Activated CD4-positive, alpha-beta T cell treated with anti-CD3 and anti-CD28 coated beads, Interleukin-2, amount 50 U/mL, for 48 hours (primary cell): ENCODE results near the gene GALNT7.
A peak's percentile ranks its signal among the peaks of the same experiment; 100 is the strongest.
"Not testable (repeated sequence)": the region's sequence is repeated elsewhere in the genome, so short reads cannot be mapped to it uniquely, and the experiment has no call there.

Experiments used
- DNase-seq, 2 experiments: peaks; one replicate each; pipeline ENCODE4 v3.0.0-alpha.2; 2020

Gene GALNT7

GRCh38 chr4:173168396-173169177 lies at the start of gene GALNT7:
Gene GALNT7 (plus strand): TSS chr4:173168811. CDS start chr4:173168836, 25 bp downstream.
- DNase-seq: peak; percentile 68 to 74

GRCh38 chr4:173118819-173119218 lies 49.8 kb upstream of the GALNT7 start:
- DNase-seq: not testable (repeated sequence)

GRCh38 chr4:173119818-173120217 lies 48.8 kb upstream of the GALNT7 start:
- DNase-seq: no peak

- no peak for DNase-seq
Measured at GRCh38 chr4:173121076-173121561, 47.5 kb upstream of the GALNT7 start.

GRCh38 chr4:173124209-173124865 lies 44.3 kb upstream of the GALNT7 start:
- no peak for DNase-seq

- DNase-seq: no peak
Measured at GRCh38 chr4:173125216-173125812, 43.3 kb upstream of the GALNT7 start.

- no peak for DNase-seq
Measured at GRCh38 chr4:173128199-173128890, 40.3 kb upstream of the GALNT7 start.

GRCh38 chr4:173130687-173131086 lies 37.9 kb upstream of the GALNT7 start:
- no peak for DNase-seq

GRCh38 chr4:173134426-173134825 lies 34.2 kb upstream of the GALNT7 start:
- no peak for DNase-seq

GRCh38 chr4:173135241-173135847 lies 33.3 kb upstream of the GALNT7 start:
- no peak for DNase-seq

GRCh38 chr4:173138624-173139023 lies 30.0 kb upstream of the GALNT7 start:
- DNase-seq: no peak

- DNase-seq: no peak
Measured at GRCh38 chr4:173139561-173139960, 29.1 kb upstream of the GALNT7 start.

- DNase-seq: no peak
Measured at GRCh38 chr4:173145131-173145530, 23.5 kb upstream of the GALNT7 start.

- DNase-seq: no peak
Measured at GRCh38 chr4:173146456-173146855, 22.2 kb upstream of the GALNT7 start.

- no peak for DNase-seq
Measured at GRCh38 chr4:173151496-173151895, 17.1 kb upstream of the GALNT7 start.

GRCh38 chr4:173152104-173152503 lies 16.5 kb upstream of the GALNT7 start:
- no peak for DNase-seq

GRCh38 chr4:173153445-173153844 lies 15.2 kb upstream of the GALNT7 start:
- DNase-seq: no peak

GRCh38 chr4:173159791-173160190 lies 8.8 kb upstream of the GALNT7 start:
- no peak for DNase-seq

- no peak for DNase-seq
Measured at GRCh38 chr4:173160871-173161270, 7.7 kb upstream of the GALNT7 start.

- no peak for DNase-seq
Measured at GRCh38 chr4:173161311-173161710, 7.3 kb upstream of the GALNT7 start.

- no peak for DNase-seq
Measured at GRCh38 chr4:173165706-173166105, 2.9 kb upstream of the GALNT7 start.

GRCh38 chr4:173166491-173166890 lies 2.1 kb upstream of the GALNT7 start:
- DNase-seq: no peak
